ENCODE results near the gene CAPSL.

- TF ChIP-seq CTCF (conservative IDR thresholded peaks at IDR 0.05) (no peak), EZH2 (IDR thresholded peaks at IDR 0.05; ENCODE audit: low read depth) (no peak)
Observed at GRCh38 chr5:35890021-35891020, 48.1 kb downstream of the CAPSL start.

All from PC-9 (cell line).